CD4-positive, CD25-positive, alpha-beta regulatory T cell (primary cell): ENCODE data around the gene GMDS. TPM values are rescaled to one million over a fixed set of nuclear protein-coding genes. Genes with fewer than 3 reads are reported as not detected.

Experiments used
- ATAC-seq, 2 donors: fragments of 150-1000 bp; cut with Tn5 transposase; one replicate each; pipeline ENCODE4 v1.10.0; 2021; ENCODE audit warnings: low read depth in 2 of 2, moderate number of reproducible peaks in 2 of 2, moderate library complexity in 1 of 2
- DNase-seq, 3 donors: peaks; one replicate each; pipeline versions ENCODE4 v3.0.0 to v3.0.0-alpha.2; 2012 to 2022; ENCODE audit warnings: mixed read lengths in 1 of 3
- H3K27ac ChIP-seq: one replicate; pipeline ENCODE4 v1.7.0; 2013; ENCODE audit warnings: mild to moderate bottlenecking, low read length; ENCODE audit not compliant: insufficient read depth, poor library complexity, severe bottlenecking
- H3K27me3 ChIP-seq: one replicate; pipeline ENCODE4 v1.7.0; 2013; ENCODE audit warnings: low read length; ENCODE audit not compliant: control insufficient read depth, insufficient read depth
- H3K36me3 ChIP-seq: one replicate; pipeline ENCODE4 v1.7.0; 2013; ENCODE audit warnings: mild to moderate bottlenecking, low read length, moderate library complexity; ENCODE audit not compliant: control insufficient read depth, insufficient read depth
- H3K4me1 ChIP-seq: 2 replicates; pipeline ENCODE4 v1.7.0; 2013; ENCODE audit warnings: mild to moderate bottlenecking, low read length; ENCODE audit not compliant: insufficient read depth, control insufficient read depth, poor library complexity, severe bottlenecking
- H3K4me3 ChIP-seq: one replicate; pipeline ENCODE4 v1.7.0; 2013; ENCODE audit warnings: low read depth, mild to moderate bottlenecking, low read length, moderate library complexity
- H3K9me3 ChIP-seq, 2 experiments: 1 replicate in 1 of 2; 2 replicates in 1 of 2; pipeline ENCODE4 v1.7.0; 2013; ENCODE audit warnings: low read length in 2 of 2, mild to moderate bottlenecking in 1 of 2, moderate library complexity in 1 of 2; ENCODE audit not compliant: control insufficient read depth in 2 of 2
- H3K27ac Mint-ChIP-seq, 3 donors: one replicate each; pipeline ENCODE4 v1.8.0; 2020 to 2022; ENCODE audit warnings: mild to moderate bottlenecking in 3 of 3, mixed read lengths in 3 of 3, moderate library complexity in 2 of 3
- H3K27me3 Mint-ChIP-seq: one replicate; pipeline ENCODE4 v1.8.0; 2022; ENCODE audit warnings: mild to moderate bottlenecking, mixed read lengths
- H3K36me3 Mint-ChIP-seq: one replicate; pipeline ENCODE4 v1.8.0; 2020; ENCODE audit warnings: mixed read lengths
- H3K4me1 Mint-ChIP-seq, 4 donors: one replicate each; pipeline ENCODE4 v1.8.0; 2020 to 2022; ENCODE audit warnings: mixed read lengths in 4 of 4, mild to moderate bottlenecking in 1 of 4
- H3K4me3 Mint-ChIP-seq, 4 donors: one replicate each; pipeline ENCODE4 v1.8.0; 2020 to 2022; ENCODE audit warnings: mild to moderate bottlenecking in 4 of 4, mixed read lengths in 4 of 4, moderate library complexity in 3 of 4
- H3K9me3 Mint-ChIP-seq, 7 donors: one replicate each; pipeline ENCODE4 v1.8.0; 2020 to 2022; ENCODE audit warnings: mixed read lengths in 7 of 7, mild to moderate bottlenecking in 3 of 7, moderate library complexity in 2 of 7
- polyA plus RNA-seq, 4 donors: library from polyadenylated mRNA; unstranded; fragments of 300-500 nt; fragmentation: Illumina TruSeq; gene quantifications; one replicate each; pipeline ENCODE4 v1.2.3, GENCODE V29; 2021
- total RNA-seq: library from RNA; stranded (reverse); gene quantifications from one replicate; pipeline ENCODE4 v1.2.3, GENCODE V29; 2022

GMDS gene
- total and polyA plus RNA-seq, 5 donors from 2014 or later = 17.5 to 23.9 (median 20.2) TPM

- Mint-ChIP-seq H3K4me1 (peaks cover 4 to 18% (median 14%) of the 10 kb centered on the region in 4 donors), H3K27me3 (peaks cover 5% of the 10 kb centered on the region), H3K36me3 (peaks cover 5% of the 10 kb centered on the region), H3K4me3 (no peak overlapping the region), H3K9me3 (peaks cover 0 to 10% (median 1%) of the 10 kb centered on the region in 7 donors), H3K27ac (no peak overlapping the region)
- Histone ChIP-seq H3K36me3 (no peaks in the 10 kb centered on the region), H3K4me1 (no peaks in the 10 kb centered on the region), H3K27me3 (no peaks in the 10 kb centered on the region), H3K9me3 (no peaks in the 10 kb centered on the region), H3K4me3 (no peak overlapping the region), H3K27ac (no peak overlapping the region)
- ATAC-seq (no peak), DNase-seq (no peak)
Observed at GRCh38 chr6:2020909-2021308, 224.5 kb downstream of the GMDS start.

- H3K4me3 ChIP-seq = no peak overlapping the region
- no peak overlapping the region for H3K27ac ChIP-seq
- H3K4me3 Mint-ChIP-seq = no peak overlapping the region
- H3K4me1 ChIP-seq = no peaks in the 10 kb centered on the region
- H3K9me3 Mint-ChIP-seq = peaks cover 1 to 23% (median 4%) of the 10 kb centered on the region in 7 donors
- peaks cover 9% of the 10 kb centered on the region for H3K36me3 Mint-ChIP-seq
- peaks cover 5% of the 10 kb centered on the region for H3K27me3 Mint-ChIP-seq
- no peaks in the 10 kb centered on the region for H3K36me3 ChIP-seq
- H3K9me3 ChIP-seq = peaks cover 0 to 8% of the 10 kb centered on the region in 2 experiments
- ATAC-seq (no peak), DNase-seq (no peak)
- no peaks in the 10 kb centered on the region for H3K27me3 ChIP-seq
- H3K4me1 Mint-ChIP-seq = peaks cover 4 to 14% (median 11%) of the 10 kb centered on the region in 4 donors
- no peak overlapping the region for H3K27ac Mint-ChIP-seq
Observed at GRCh38 chr6:2019051-2019450, 226.4 kb downstream of the GMDS start.

- H3K36me3 ChIP-seq = no peaks in the 10 kb centered on the region
- ATAC-seq (no peak), DNase-seq (no peak)
- H3K27ac ChIP-seq = no peak overlapping the region
- no peaks in the 10 kb centered on the region for H3K4me1 ChIP-seq
- Mint-ChIP-seq H3K36me3 (peaks cover 11% of the 10 kb centered on the region), H3K9me3 (peaks cover 3 to 23% (median 8%) of the 10 kb centered on the region in 7 donors), H3K27ac (no peak overlapping the region), H3K4me3 (no peak overlapping the region), H3K27me3 (peaks cover 9% of the 10 kb centered on the region), H3K4me1 (peaks cover 2 to 5% (median 3%) of the 10 kb centered on the region in 4 donors)
- H3K27me3 ChIP-seq = no peaks in the 10 kb centered on the region
- no peak overlapping the region for H3K4me3 ChIP-seq
- peaks cover 0 to 8% of the 10 kb centered on the region in 2 experiments for H3K9me3 ChIP-seq
Observed at GRCh38 chr6:2016040-2016439, 229.4 kb downstream of the GMDS start.

GRCh38 chr6:2008383-2008976 lies 236.9 kb downstream of the GMDS start:
- Mint-ChIP-seq H3K4me3 (no peak overlapping the region), H3K36me3 (peaks cover 16% of the 10 kb centered on the region), H3K9me3 (peaks cover 0 to 8% (median 6%) of the 10 kb centered on the region in 7 donors), H3K27me3 (peaks cover 4% of the 10 kb centered on the region), H3K4me1 (peaks cover 0 to 10% (median 3%) of the 10 kb centered on the region in 4 donors), H3K27ac (no peak overlapping the region)
- DNase-seq (no peak), ATAC-seq (no peak)
- H3K27me3 ChIP-seq = no peaks in the 10 kb centered on the region
- peaks cover 0 to 5% of the 10 kb centered on the region in 2 experiments for H3K9me3 ChIP-seq
- no peaks in the 10 kb centered on the region for H3K36me3 ChIP-seq
- H3K27ac ChIP-seq = no peak overlapping the region
- H3K4me1 ChIP-seq = no peaks in the 10 kb centered on the region
- no peak overlapping the region for H3K4me3 ChIP-seq

GRCh38 chr6:2007165-2007564 lies 238.2 kb downstream of the GMDS start:
- H3K27ac ChIP-seq = no peak overlapping the region
- peaks cover 4% of the 10 kb centered on the region for H3K27me3 Mint-ChIP-seq
- peaks cover 0 to 5% of the 10 kb centered on the region in 2 experiments for H3K9me3 ChIP-seq
- H3K9me3 Mint-ChIP-seq = peaks cover 0 to 8% (median 5%) of the 10 kb centered on the region in 7 donors
- H3K4me3 ChIP-seq = no peak overlapping the region
- no peak for DNase-seq
- H3K36me3 Mint-ChIP-seq = peaks cover 13% of the 10 kb centered on the region
- H3K4me1 Mint-ChIP-seq = peaks cover 0 to 10% (median 3%) of the 10 kb centered on the region in 4 donors
- no peaks in the 10 kb centered on the region for H3K4me1 ChIP-seq
- no peak overlapping the region for H3K4me3 Mint-ChIP-seq
- no peak for ATAC-seq
- no peaks in the 10 kb centered on the region for H3K27me3 ChIP-seq
- no peaks in the 10 kb centered on the region for H3K36me3 ChIP-seq
- H3K27ac Mint-ChIP-seq = no peak overlapping the region

- Histone ChIP-seq H3K27me3 (no peaks in the 10 kb centered on the region), H3K9me3 (peaks cover 0 to 5% of the 10 kb centered on the region in 2 experiments), H3K27ac (no peak overlapping the region), H3K4me1 (no peaks in the 10 kb centered on the region), H3K36me3 (no peaks in the 10 kb centered on the region), H3K4me3 (no peak overlapping the region)
- H3K27ac Mint-ChIP-seq = no peak overlapping the region
- ATAC-seq (no peak), DNase-seq (no peak)
- H3K9me3 Mint-ChIP-seq = peaks cover 0 to 8% (median 1%) of the 10 kb centered on the region in 7 donors
- H3K36me3 Mint-ChIP-seq = peaks cover 9% of the 10 kb centered on the region
- no peak overlapping the region for H3K4me3 Mint-ChIP-seq
- peaks cover 0 to 10% (median 3%) of the 10 kb centered on the region in 4 donors for H3K4me1 Mint-ChIP-seq
- H3K27me3 Mint-ChIP-seq = no peaks in the 10 kb centered on the region
Observed at GRCh38 chr6:2004888-2005287, 240.5 kb downstream of the GMDS start.

- Histone ChIP-seq H3K27me3 (no peaks in the 10 kb centered on the region), H3K27ac (no peak overlapping the region), H3K9me3 (no peaks in the 10 kb centered on the region), H3K36me3 (no peaks in the 10 kb centered on the region), H3K4me3 (no peak overlapping the region), H3K4me1 (no peaks in the 10 kb centered on the region)
- no peak for DNase-seq
- no peak overlapping the region for H3K4me3 Mint-ChIP-seq
- H3K4me1 Mint-ChIP-seq = peaks cover 0 to 5% (median 0%) of the 10 kb centered on the region in 4 donors
- H3K36me3 Mint-ChIP-seq = peaks cover 16% of the 10 kb centered on the region
- H3K9me3 Mint-ChIP-seq = peaks cover 0 to 3% (median 0%) of the 10 kb centered on the region in 7 donors
- H3K27me3 Mint-ChIP-seq = no peaks in the 10 kb centered on the region
- no peak overlapping the region for H3K27ac Mint-ChIP-seq
- ATAC-seq = no peak
Observed at GRCh38 chr6:2000962-2001361, 244.4 kb downstream of the GMDS start.

- H3K27ac Mint-ChIP-seq = no peak overlapping the region
- DNase-seq (no peak), ATAC-seq (no peak)
- Histone ChIP-seq H3K27me3 (no peaks in the 10 kb centered on the region), H3K27ac (no peak overlapping the region), H3K36me3 (no peaks in the 10 kb centered on the region), H3K9me3 (no peaks in the 10 kb centered on the region), H3K4me1 (no peaks in the 10 kb centered on the region), H3K4me3 (no peak overlapping the region)
- no peak overlapping the region for H3K4me3 Mint-ChIP-seq
- H3K9me3 Mint-ChIP-seq = no peaks in the 10 kb centered on the region
- peaks cover 17% of the 10 kb centered on the region for H3K36me3 Mint-ChIP-seq
- peaks cover 0 to 9% (median 0%) of the 10 kb centered on the region in 4 donors for H3K4me1 Mint-ChIP-seq
- no peaks in the 10 kb centered on the region for H3K27me3 Mint-ChIP-seq
Observed at GRCh38 chr6:1997702-1998101, 247.7 kb downstream of the GMDS start.
